SK-N-SH treated with all-trans-retinoic acid at 6 μM for 48 hours (cell line): ENCODE measurements around the gene FUT4.

Source experiments
- ARNTL ChIP-seq: fragments of 450-650 bp; formaldehyde crosslinking; IDR thresholded peaks from 2 replicates; pipeline ENCODE4 v1.5.0; 2020; ENCODE audit warnings: low read depth, mild to moderate bottlenecking, moderate library complexity, borderline replicate concordance
- CREB5 ChIP-seq: fragments of 250-450 bp; sonication (Bioruptor Pico); IDR thresholded peaks from 2 replicates; pipeline ENCODE4 v1.5.1; 2020; ENCODE audit warnings: low read depth, mild to moderate bottlenecking, moderate library complexity
- CSDC2 ChIP-seq: fragments of 250-450 bp; sonication (Bioruptor Pico); IDR thresholded peaks from 2 replicates; pipeline ENCODE4 v1.5.0; 2020; ENCODE audit warnings: mild to moderate bottlenecking, moderate library complexity
- CSRNP3 ChIP-seq: fragments of 250-450 bp; sonication (Bioruptor Pico); IDR thresholded peaks from 2 replicates; pipeline ENCODE4 v1.5.1; 2021; ENCODE audit warnings: mild to moderate bottlenecking, moderate library complexity
- PPARA ChIP-seq: fragments of 250-450 bp; sonication (Bioruptor Pico); IDR thresholded peaks from 2 replicates; pipeline ENCODE4 v1.5.0; 2020; ENCODE audit warnings: mild to moderate bottlenecking, borderline replicate concordance
- RARB ChIP-seq: fragments of 250-450 bp; sonication (Bioruptor Pico); IDR thresholded peaks from 2 replicates; pipeline ENCODE4 v1.8.0; 2021; ENCODE audit warnings: mild to moderate bottlenecking, moderate library complexity
- TSHZ2 ChIP-seq: fragments of 250-450 bp; sonication (Bioruptor Pico); IDR thresholded peaks from 2 replicates; pipeline ENCODE4 v1.5.0; 2020; ENCODE audit warnings: mild to moderate bottlenecking, moderate library complexity
- TF ChIP-seq, protein P1 (sequence below): fragments of 250-450 bp; sonication (Bioruptor Pico); IDR thresholded peaks from 2 replicates; pipeline ENCODE4 v1.8.0; 2020; ENCODE audit warnings: mild to moderate bottlenecking, moderate library complexity, borderline replicate concordance

DNA sequence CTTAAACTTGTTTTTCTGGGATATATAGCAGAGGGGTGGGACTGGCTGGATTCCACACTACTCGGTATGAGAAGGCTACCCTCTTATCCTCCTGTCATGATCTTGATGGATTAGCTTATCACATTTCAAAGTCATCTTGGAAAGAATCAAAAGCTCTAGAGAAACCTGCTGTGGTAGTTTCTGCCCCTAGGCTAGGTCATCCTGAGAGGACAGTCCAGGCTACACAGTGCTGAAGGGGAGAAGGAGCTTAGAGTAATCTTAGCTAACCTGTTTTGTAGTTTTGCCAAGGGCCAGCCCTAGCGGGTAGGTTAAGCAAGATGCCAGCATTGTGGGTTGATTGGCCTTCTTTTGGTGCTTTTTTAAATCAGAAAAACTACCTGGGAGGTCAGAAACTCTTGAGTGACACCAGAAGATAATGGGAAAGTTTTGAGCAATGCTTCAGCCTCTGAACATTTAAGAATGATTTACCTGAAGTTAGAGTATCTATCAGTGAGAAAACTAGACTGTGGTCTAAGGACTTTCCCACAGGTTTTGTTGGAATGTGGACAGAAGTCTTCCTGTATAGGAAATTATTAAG is 44.7 kb downstream of the FUT4 start:
- TF ChIP-seq ARNTL = no peak
- no peak for TF ChIP-seq CREB5 (CRISPR knock-in tag)
- TF ChIP-seq RARB (CRISPR knock-in tag) = no peak
- no peak for TF ChIP-seq CSDC2 (CRISPR knock-in tag)
- TF ChIP-seq, protein P1, sequence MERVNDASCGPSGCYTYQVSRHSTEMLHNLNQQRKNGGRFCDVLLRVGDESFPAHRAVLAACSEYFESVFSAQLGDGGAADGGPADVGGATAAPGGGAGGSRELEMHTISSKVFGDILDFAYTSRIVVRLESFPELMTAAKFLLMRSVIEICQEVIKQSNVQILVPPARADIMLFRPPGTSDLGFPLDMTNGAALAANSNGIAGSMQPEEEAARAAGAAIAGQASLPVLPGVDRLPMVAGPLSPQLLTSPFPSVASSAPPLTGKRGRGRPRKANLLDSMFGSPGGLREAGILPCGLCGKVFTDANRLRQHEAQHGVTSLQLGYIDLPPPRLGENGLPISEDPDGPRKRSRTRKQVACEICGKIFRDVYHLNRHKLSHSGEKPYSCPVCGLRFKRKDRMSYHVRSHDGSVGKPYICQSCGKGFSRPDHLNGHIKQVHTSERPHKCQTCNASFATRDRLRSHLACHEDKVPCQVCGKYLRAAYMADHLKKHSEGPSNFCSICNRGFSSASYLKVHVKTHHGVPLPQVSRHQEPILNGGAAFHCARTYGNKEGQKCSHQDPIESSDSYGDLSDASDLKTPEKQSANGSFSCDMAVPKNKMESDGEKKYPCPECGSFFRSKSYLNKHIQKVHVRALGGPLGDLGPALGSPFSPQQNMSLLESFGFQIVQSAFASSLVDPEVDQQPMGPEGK = no peak
- TF ChIP-seq TSHZ2 (CRISPR knock-in tag) = no peak
- no peak for TF ChIP-seq PPARA (CRISPR knock-in tag)
- no peak for TF ChIP-seq CSRNP3 (CRISPR knock-in tag)
